Globus pallidus (tissue), 1 donor: ENCODE measurements around the gene RNF141.

ENCODE experiments used
- DNase-seq: peaks from one replicate; pipeline ENCODE4 v3.0.0-alpha.2; 2015; ENCODE audit warnings: low spot score

The RNF141 gene

DNA sequence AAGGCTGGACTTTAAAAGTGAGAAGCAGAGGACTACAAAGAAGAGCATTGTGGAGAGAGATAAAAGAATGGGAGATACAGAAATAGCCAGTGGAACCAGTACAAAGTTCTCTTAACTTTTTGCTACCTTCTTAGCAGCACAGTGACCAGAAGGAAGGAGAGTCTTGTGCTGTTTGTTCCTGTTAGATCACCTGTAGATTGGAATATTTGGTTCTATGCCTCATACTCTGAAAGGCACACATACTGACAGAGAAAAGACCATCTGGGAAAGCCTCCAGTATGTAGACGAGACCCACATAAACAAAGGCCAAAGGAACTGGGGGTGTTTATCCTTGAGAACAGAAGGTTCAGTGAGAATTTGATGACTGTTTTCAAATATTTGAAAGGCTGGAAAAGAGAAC lies 18.7 kb downstream of the RNF141 start:
- DNase-seq, result peak; percentile 78

DNA sequence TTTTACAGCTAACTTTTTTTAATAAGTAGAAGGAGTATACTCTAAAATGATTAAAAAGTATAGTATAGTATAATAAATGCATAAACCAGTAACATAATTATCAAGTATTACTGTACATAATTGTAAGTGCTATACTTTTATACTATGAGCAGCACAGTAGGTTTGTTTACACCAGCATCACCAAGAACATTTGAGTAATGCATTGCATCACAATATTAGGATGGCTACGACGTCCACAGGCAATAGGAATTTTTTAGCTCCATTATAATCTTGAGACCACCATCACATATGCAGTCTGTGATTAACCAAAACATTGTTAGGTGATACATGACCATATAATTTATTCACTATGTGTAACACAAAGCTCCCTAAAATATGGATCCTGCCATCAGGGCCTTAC lies 20.4 kb downstream of the RNF141 start:
- no peak for DNase-seq

DNA sequence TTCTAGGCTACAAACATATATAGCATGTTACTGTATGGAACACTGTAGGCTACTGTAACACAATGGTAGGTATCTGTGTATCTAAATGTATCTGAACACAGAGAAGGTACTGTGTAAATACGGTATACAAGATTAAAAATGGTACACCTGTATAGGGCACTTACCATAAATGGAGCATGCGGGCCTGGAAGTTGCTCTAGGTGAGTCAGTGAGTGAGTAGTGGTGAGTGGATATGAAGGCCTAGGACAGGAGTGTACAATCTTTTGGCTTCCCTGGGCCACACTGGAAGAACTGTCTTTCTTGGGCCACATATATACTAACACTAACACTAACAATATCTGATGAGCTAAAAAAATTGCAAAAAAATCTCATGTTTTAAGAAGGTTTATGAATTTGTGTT lies 21.4 kb downstream of the RNF141 start:
- no peak for DNase-seq

DNA sequence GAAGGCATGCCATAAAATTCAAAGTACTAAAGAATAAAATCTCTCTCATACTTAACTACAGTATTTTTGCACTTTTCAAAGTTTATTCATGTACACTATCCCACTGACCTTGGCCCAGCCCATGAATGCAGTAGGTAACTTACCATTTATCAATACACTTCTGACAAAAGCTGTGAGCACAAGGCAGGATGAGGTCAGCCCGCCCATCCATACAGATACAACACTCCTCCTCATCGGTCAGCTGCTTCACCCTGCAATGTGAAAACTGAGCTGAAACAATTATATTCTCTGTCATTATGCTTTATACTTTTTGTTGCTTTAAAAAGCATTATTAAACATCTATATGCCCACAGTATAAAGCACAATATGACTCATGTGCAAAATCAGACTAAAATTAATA lies 22.1 kb downstream of the RNF141 start:
- peak; percentile 63 for DNase-seq

DNA sequence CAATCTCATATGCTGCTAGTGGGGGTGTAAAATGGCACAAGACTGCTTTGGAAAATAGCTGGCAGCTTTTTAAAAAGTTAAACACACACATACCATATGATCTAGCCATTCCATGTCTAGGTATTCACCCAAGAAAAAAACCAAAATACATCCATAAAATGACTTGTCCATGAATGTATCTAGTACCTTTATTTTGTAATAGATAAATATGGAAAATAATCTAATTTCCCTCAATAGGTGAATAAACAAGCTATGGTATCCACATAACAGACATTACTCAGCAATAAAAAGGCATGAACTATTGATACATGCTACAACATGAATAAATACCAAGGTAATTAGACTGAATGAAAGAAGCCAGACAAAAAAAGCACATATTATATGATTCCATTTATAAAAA lies 22.9 kb downstream of the RNF141 start:
- no peak for DNase-seq

DNA sequence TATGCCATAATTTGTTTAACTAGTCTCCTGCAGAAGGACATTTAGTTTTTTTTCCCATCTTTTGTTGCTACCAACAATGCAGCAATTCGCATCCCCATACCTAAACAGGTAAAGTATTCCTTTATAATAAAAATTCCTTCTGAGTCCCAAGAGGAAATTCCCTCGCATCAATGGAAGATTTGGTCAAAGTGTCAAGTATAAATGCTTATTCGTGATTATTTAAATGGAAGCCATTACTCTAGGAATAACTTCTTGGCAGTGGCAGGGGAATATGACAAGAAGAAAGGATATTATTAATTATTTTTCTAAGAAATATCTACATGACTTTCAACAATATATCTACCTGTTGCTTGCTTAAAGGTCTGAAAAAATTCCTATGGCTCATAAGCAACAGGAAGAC lies 25.6 kb downstream of the RNF141 start:
- no peak for DNase-seq

DNA sequence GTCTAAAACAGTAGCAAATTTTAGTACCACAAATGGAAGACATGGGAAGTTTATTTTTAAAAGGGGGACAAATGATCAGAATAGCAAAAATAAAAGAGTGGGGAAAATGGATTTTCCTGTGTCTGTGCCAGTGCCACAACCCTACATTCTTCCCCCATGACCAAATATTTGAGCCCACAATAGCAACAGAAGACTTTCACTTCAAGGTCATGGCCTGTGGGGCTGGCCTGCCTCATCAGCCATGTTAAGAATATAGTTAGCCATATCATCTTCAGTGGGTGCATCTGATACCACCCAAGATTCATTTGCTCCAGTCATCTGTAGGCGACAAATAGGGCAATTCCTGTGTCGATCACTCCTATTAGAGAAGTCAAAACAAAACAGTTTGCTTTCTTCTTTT lies 26.3 kb downstream of the RNF141 start:
- DNase-seq, result no peak

DNA sequence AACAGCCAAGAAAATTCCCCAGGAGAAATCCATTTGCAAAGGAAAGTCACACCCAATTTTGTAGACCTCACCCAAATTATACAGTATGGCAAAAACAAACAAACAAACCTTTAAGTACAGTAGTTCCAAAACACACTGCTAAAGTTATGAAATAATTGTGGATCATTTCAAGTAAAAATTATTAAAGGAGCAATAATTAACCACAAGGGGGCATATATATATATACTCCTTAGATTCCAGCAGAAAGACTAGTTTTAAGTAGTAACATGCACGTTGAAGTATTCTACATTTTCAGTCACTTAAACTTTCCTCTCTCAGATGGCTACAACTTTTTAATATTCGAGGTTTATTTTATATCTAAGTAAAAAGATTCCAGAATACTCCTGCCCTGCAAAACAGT lies 26.8 kb downstream of the RNF141 start:
- DNase-seq, result no peak

DNA sequence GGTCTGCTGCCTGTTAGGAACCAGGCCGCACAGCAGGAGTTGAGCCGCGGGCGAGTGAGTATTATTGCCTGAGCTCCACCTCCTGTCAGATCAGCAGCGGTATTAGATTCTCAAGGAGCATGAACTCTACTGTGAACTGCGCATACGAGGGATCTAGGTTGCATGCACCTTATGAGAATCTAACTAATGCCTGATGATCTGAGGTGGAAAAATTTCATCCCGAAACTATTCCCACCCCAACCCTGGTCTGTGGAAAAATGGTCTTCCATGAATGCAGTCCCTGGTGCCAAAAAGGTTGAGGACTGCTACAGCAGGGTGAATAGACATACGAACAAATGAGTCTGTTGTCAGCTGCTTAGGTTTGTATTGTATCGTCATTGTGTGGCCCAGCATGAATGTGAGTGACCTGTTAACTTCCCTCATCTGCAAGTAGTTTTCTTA lies 29.8 kb downstream of the RNF141 start:
- DNase-seq, result no peak

DNA sequence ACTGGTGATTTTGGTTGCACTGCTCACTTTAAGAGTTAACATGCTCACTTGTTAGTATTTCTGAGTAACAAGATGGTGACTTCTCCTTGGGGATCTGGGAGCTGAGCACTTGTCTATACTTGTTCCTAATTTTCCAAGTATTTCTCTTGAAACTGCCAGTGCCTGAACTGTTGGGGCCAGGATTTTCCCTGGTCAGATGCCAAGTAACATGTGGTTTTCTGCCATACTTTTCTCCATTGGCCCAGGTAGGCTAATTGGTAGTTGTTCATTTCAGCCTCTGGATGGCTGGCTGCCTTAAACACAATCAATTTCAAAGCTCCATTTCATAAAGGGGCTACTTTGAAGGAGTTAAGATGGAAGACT lies 35.0 kb downstream of the RNF141 start:
- DNase-seq, result no peak

DNA sequence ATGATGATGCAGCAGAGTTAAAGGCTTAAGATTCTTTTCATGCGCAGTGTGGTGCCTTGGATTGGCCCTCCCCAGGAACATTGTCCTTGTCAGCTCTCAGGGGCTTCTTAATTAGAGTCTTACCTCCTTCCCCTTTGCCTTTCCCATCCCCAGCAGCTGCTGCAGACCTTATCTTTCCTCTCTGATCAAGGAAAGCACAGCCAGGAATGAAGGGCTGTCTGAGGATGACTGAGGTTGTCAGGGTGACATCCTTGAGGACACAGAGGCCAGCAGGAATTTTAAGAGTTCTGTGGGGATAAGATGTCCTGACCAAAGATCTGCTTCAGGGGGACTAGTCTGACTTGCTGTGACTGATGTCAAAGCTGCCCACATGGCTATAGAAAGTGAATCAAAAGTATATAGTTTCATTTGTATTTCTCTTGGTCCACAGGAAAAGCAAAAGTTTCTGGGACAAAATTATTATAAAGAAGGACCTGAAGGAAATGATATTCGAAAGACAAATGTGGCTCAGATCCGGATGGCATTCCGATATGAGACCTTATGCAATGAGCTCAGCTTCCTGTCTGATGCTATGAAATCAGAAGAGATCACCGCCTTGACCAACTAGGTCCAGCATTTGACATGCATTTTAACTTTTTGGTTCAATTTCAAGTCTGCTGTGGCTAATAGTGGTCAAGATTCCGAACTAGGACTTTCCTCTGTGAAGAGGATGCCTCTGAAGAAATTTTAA lies 35.5 kb downstream of the RNF141 start:
- no peak for DNase-seq

DNA sequence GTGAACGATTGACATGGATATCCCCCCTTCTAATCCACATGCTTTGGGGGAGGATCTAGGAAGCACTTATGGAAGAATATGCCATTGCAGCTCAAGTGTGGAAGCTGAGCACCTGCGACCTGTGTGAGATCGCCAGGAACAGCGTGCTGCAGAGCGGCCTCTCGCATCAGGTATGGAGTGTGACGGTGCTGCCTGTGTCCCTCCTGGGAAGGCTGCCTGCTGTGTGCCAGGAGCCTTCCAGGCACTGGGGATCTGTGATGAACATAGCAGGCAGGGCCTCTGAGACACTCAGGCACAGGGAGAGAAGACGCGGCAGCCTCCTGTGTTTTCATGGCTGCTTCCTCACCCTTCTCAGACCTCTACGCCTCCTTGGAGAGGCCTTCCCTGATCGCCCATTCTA lies 36.5 kb downstream of the RNF141 start:
- DNase-seq, result no peak

DNA sequence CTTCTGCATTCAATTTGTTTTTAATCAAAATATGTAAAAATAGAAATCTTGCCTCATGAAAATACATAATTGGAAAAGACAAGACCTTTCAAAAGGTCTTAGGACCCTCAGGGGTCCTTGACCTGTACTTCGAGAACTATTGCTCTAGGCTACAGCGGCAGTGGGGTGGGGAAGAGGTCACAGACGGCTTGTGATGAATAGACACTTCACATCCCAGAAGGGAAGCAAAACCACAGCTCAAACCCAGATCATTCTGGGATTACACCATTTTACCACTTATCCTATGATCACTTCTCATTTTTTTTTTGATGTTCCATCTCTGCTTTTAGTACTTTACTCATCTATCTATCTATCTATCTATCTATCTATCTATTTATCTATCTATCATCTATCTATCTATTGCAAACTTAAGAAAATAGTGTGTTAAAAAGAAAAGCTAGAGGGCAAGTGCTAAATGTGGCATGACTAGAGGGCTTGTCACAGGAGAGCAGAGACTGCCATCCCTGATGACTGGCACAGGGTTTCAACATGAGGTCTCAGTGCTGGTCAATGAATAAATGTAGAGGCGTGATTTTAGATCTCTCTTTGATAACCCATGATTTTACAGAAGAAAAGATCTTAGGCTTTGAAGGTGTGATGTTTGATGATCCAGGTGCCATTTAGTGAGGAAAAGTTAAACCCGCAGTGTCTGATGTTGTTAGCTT lies 37.1 kb downstream of the RNF141 start:
- DNase-seq, result no peak

DNA sequence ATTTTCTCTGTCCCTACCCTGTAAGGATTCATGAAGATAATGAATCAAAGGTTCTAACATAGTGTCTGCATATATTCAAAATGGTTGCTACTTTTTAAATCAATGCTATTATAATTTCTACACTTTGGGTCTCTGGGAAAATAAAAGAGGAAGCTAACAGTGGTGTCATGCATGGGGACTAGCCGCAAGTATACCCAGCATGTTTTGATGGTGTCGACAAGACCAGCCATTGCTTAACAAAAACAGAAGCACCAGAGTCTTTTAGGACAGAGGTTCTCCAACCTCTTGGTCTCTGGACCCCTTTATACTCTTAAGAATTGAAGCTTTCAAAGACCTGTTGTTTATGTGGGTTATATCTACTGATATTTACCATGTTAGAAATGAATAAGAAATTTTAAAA lies 37.8 kb downstream of the RNF141 start:
- DNase-seq, result no peak

DNA sequence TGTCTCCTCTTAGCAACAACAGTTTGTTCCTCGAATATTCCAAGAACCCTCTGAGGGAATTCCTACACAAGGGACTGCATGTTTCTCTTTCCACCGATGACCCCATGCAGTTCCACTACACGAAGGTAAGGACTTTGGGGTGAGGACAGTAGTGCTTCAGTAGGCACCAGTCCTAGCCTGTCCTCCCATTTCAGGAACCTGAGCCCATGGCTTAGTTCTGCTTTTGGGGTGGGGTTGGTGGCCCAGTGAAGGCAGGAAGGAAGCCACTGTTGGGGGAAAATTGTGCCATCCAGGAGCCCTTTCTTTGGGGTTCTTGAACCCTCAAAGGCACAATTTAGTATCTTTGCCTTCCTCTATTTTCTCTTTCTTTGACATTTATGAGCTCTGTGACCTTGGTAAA lies 38.2 kb downstream of the RNF141 start:
- no peak for DNase-seq

DNA sequence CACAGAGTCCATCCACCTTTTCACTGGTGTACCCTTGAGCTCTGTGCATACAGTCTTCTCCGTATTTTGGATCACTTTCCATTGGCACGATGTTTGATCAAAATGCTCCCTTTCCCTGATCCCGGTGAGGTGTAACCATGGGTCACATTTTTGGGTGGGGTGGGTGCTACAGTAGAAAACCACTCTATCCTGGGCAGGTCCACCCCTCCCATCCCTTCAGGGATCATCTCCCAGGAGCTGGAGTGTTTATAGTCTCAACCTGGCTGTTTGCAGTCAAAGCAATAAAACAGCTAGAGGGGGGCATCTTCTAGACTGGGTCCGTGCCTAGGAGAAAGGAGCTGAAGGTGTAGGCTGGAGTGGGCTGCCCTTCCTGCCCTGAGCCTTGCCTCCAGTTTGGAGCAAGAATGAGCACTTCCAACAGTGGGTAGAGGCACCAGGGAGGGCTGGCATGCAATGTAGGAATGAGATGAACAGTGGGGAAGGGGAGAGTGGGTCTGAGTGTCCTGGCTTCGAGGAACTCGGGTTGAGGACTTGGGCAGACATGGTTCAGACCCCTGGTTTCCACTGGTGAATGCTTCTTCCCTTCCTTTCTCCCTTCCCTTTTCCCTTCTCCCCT lies 38.8 kb downstream of the RNF141 start:
- no peak for DNase-seq

DNA sequence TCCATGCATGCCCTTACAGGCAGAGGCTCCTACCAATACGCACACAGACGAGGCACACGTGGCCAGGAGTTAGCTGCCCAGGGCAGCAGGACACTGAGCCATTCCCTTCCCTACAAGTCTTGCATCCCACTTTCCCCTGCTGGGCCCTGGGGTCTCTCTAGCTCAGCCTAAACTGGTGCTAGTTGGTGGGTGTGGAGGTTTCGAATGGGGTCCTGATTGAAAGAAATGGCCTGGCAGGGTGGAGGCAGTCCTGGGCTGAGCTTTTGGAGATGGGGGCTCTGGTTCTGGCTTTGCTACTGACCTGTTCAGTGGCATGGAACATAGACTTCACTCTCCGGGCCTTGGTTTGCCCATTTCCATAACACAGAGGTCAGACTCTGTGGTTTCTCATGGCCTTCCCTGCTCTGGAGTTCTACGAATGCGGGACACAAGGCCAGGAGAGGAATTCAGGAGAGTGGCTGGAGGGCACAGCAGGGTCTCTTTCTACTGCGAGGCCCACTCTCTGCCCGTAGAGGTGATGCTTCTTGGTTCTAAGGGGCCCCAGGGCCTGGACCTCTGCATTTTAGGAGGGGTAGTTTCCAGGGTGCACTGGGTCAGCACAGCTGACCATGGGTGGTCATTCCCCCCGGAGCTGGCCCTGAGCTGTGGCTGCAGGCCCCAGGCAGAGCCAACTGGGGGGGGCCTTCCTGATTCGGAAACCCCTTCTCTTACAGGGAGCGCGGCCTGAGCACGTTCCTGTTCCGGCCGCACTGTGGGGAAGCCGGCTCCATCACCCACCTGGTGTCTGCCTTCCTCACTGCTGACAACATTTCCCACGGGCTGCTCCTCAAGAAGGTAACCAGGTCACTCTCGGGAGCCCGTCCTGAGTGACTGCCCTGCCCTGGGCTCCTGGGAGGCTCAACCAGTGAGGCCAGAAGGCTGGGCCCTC lies 40.0 kb downstream of the RNF141 start:
- DNase-seq, result no peak

DNA sequence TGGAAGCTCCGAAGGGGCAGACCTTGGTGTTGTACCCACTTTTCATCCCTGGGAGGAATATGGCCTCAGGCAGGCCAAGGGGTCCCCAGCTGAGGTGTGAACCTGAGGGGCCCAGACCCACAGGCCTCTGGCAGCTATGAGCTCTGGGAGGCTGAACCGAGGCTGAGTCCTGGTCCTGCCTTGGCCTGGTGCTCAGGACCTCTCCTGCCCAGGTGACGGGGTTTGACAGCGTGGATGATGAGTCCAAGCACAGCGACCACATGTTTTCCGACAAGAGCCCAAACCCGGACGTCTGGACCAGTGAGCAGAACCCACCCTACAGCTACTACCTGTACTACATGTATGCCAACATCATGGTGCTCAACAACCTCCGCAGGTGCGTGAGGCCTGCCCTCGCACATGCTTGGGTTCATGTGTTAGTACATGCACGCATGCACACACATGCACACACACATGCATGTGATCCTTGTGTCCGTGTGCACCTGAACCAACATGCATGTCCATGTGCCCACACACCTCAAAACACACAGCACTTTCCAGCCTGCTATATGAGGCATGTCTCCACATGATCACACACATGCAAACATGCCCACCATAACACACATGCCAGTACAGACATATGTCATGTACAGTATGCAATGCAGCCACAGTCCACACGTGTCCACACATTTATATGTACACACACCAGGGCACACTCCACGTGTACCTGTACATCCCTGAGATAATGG lies 40.9 kb downstream of the RNF141 start:
- no peak for DNase-seq

DNA sequence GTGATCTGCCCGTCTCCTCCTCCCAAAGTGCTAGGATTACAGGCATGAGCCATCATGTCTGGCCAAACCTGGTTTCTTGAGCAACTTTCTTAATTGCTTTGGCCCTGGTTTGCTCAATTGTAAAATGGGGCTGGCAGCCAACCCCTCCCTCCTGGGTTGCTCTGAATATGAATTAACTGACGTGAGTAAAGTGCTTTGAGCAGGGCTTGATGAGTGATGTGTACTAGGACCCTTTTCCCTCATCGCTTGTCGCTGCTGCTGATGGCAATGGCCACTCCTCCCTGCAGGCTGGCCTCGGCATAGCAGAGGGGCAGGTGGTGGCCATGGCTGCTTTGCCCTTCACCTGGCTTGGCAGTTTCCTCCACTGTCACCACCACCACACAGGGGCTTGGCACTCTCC lies 41.5 kb downstream of the RNF141 start:
- DNase-seq, result no peak

DNA sequence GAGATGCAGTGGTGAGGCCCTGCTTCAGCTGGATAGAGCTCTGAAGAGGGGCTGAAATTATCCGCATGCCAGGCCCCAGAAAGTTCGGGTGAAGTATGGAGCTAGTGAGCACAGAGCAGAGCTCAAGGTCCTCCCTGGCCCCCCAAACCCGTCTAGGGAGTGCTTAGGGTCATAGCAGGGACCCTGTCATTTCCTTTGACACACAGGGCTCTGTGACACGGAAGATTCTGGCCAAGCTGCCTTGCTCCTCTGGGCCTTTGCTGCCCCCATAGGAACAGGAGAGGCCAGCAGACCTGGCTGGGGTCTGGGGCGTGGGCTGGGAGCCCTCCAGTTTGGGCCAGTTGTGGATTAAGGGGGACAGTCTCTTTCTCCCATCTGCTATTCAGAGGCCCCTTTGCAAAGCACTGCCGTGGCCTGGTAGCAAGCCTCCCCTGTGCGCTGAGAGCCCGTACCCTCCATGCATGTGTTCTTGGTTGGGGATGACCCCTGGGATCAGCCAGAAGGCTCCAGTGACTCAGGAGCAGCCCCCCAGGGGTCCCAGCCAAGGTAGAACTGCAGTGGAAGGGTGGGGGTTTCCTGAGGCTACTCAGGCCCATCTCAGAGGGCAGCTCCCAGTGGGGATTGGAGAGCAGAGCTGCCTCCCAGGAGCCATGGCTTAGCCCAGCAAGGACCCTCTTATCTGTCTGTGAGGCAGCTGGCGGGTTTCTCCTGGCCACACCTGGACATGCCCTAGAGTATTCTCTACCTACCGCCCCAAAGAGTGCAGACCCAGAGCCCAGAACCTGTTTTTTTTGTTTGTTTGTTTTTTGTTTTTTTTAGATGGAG lies 42.3 kb downstream of the RNF141 start:
- no peak for DNase-seq

DNA sequence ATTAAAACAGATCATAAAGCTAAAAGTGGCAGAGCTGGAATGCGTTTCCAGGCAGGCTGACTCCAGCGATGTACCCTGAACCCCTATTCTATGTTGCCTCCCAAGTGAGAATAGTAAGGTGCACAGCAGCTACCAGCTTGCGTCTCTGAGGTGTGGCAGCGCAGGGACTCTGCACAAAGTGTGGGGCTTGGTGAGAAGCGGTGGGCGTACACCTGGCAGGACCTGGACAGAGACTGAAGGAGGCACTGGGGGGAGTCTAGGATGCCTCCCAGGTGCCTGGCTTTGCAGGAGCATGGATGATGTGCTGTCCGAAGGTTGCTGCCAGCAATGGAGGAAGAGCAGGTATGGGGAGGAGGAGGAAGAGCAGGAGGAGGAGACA lies 43.0 kb downstream of the RNF141 start:
- DNase-seq, result no peak
